Endodermal cell (in vitro differentiated cells): ENCODE measurements around the gene LYRM4. TPM values are rescaled to one million over a fixed set of nuclear protein-coding genes. Genes with fewer than 3 reads are reported as not detected.

ENCODE experiments used
- DNase-seq: peaks from one replicate; pipeline ENCODE4 v3.0.0-alpha.2; 2017
- H3K27ac ChIP-seq: 2 replicates; pipeline ENCODE4 v1.5.1; 2013; ENCODE audit warnings: mild to moderate bottlenecking, low read depth, low read length, moderate library complexity
- H3K27me3 ChIP-seq: 2 replicates; pipeline ENCODE4 v1.6.1; 2013; ENCODE audit warnings: mild to moderate bottlenecking, low read length, moderate library complexity; ENCODE audit not compliant: insufficient read depth, control insufficient read depth, poor library complexity, severe bottlenecking
- H3K36me3 ChIP-seq: 2 replicates; pipeline ENCODE4 v1.7.0; 2013; ENCODE audit warnings: mild to moderate bottlenecking, low read length, moderate library complexity; ENCODE audit not compliant: control insufficient read depth, insufficient read depth
- H3K4me1 ChIP-seq: one replicate; pipeline ENCODE4 v1.7.0; 2013; ENCODE audit warnings: low read length; ENCODE audit not compliant: control insufficient read depth, insufficient read depth
- H3K4me3 ChIP-seq: 2 replicates; pipeline ENCODE4 v1.5.1; 2013; ENCODE audit warnings: mild to moderate bottlenecking, low read length, moderate library complexity
- H3K9ac ChIP-seq: 2 replicates; pipeline ENCODE4 v1.6.1; 2013; ENCODE audit warnings: mild to moderate bottlenecking, low read length, moderate library complexity; ENCODE audit not compliant: poor library complexity, severe bottlenecking; ENCODE audit errors: extremely low read depth
- H3K9me3 ChIP-seq: 2 replicates; pipeline ENCODE4 v1.6.1; 2013; ENCODE audit warnings: mild to moderate bottlenecking, low read length, moderate library complexity; ENCODE audit not compliant: control insufficient read depth
- H3K27ac Mint-ChIP-seq: 2 replicates; pipeline ENCODE4 v1.8.0; 2020; ENCODE audit warnings: mixed read lengths
- H3K27me3 Mint-ChIP-seq: 2 replicates; pipeline ENCODE4 v1.8.0; 2021; ENCODE audit warnings: mild to moderate bottlenecking, mixed read lengths; ENCODE audit not compliant: insufficient read depth
- H3K36me3 Mint-ChIP-seq: 2 replicates; pipeline ENCODE4 v1.8.0; 2020; ENCODE audit warnings: low read depth, mixed read lengths
- H3K4me1 Mint-ChIP-seq: 2 replicates; pipeline ENCODE4 v1.8.0; 2020; ENCODE audit warnings: mixed read lengths
- H3K4me3 Mint-ChIP-seq: 2 replicates; pipeline ENCODE4 v1.8.0; 2020; ENCODE audit warnings: mild to moderate bottlenecking, moderate library complexity, mixed read lengths
- H3K9me3 Mint-ChIP-seq: 2 replicates; pipeline ENCODE4 v1.8.0; 2020; ENCODE audit warnings: mild to moderate bottlenecking, mixed read lengths
- WGBS, 2 experiments: methylation state at CpG; one replicate each; pipeline versions ENCODE4 v1.1.5 to v1.1.7; 2013; ENCODE audit warnings: missing lambda C conversion rate in 2 of 2, mixed read lengths in 1 of 2; ENCODE audit not compliant: insufficient coverage in 1 of 2, insufficient read length in 1 of 2; 5-methylcytosine and 5-hydroxymethylcytosine counted together
- total RNA-seq, 2 donors: library from RNA; stranded (reverse); fragmentation: NEBNext Ultra II Directional in 1 of 2; extraction: Animal tissue kit (Norgen Biotek cat#: 25700) in 1 of 2; gene quantifications; 2 replicates in 1 of 2; 3 replicates in 1 of 2; pipeline ENCODE4 v1.2.1, GENCODE V29; 2021
- TF ChIP-seq, protein P1 (sequence below): fragments of 200-600 bp; sonication (generic); conservative IDR thresholded peaks from 2 replicates; pipeline ENCODE4 v1.5.0; 2021; ENCODE audit warnings: antibody characterized with exemption, mild to moderate bottlenecking

LYRM4 gene
- total RNA-seq, 2 donors from 2014 or later = 32.1 to 44.3 TPM

DNA sequence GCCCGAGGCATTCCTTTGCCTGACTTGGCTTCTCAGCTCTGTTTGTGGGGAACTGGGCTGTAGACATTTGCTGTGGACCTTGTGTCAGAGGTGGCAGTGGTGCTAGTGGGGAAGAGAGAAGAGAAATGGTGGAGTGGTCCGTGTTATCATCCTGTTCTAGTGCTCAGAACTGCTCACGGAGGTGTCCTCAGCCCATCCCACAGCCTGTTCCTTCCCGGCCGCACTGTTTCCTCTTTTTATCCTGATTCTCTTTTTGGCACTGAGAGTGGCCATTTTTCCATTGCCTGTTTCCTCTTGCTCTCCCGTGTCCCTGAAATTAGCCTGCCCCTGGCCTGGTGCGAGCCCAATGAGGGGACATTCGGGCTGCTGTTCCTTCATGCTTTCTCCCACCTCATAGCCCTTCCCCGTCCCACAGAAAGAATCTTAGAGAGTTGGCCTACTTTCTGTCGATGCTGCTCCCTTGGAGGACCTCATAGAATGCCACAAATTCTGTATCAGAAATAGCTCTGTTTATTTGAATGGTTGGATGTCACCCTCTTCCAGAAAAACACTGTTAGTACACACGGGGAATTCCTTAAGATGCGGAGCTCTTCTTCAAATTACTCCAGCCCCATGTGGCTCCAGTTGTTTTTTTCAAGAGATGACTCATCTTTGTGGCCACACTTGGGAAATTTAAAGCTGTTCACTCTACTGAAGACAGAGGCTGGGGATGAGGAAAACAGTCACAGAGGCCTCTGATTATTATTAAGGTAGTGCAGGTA is 26.6 kb upstream of the LYRM4 start:
- 88 to 96% methylated on average over 6 to 12 of the region's 12 CpGs for WGBS, 2 experiments
- H3K9me3 Mint-ChIP-seq = no peaks in the 10 kb centered on the region
- no peaks in the 10 kb centered on the region for H3K27me3 ChIP-seq
- no peak overlapping the region for H3K4me3 Mint-ChIP-seq
- H3K27ac Mint-ChIP-seq = peak overlapping the region; percentile 18
- H3K9ac ChIP-seq = no peak overlapping the region
- no peak for DNase-seq
- no peaks in the 10 kb centered on the region for H3K9me3 ChIP-seq
- peaks cover 13% of the 10 kb centered on the region for H3K4me1 Mint-ChIP-seq
- TF ChIP-seq, protein P1, sequence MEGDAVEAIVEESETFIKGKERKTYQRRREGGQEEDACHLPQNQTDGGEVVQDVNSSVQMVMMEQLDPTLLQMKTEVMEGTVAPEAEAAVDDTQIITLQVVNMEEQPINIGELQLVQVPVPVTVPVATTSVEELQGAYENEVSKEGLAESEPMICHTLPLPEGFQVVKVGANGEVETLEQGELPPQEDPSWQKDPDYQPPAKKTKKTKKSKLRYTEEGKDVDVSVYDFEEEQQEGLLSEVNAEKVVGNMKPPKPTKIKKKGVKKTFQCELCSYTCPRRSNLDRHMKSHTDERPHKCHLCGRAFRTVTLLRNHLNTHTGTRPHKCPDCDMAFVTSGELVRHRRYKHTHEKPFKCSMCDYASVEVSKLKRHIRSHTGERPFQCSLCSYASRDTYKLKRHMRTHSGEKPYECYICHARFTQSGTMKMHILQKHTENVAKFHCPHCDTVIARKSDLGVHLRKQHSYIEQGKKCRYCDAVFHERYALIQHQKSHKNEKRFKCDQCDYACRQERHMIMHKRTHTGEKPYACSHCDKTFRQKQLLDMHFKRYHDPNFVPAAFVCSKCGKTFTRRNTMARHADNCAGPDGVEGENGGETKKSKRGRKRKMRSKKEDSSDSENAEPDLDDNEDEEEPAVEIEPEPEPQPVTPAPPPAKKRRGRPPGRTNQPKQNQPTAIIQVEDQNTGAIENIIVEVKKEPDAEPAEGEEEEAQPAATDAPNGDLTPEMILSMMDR = no peak
- H3K36me3 Mint-ChIP-seq = no peaks in the 10 kb centered on the region
- no peak overlapping the region for H3K4me3 ChIP-seq
- peaks cover 2% of the 10 kb centered on the region for H3K4me1 ChIP-seq
- no peaks in the 10 kb centered on the region for H3K27me3 Mint-ChIP-seq
- H3K27ac ChIP-seq = no peak overlapping the region
- no peaks in the 10 kb centered on the region for H3K36me3 ChIP-seq

DNA sequence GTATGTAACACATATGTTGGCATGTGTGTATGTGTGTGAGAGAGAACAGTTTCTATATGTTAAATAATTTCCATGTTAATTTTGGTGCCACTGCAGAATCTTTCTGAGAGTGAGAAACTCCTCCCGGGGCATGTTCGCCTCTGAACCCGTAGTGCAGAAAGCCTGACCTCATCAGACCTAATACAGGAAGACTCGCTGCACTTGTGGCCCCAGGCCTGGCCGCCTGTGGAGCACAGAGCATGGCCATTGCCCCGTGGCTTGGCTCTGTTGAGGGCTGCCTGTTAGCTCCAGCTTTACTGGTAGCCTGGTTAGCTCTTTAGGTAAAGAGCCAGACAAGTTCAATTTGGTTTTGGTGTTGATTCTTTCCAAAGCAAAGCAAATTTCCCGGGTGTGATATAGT is 26.0 kb upstream of the LYRM4 start:
- no peaks in the 10 kb centered on the region for H3K36me3 Mint-ChIP-seq
- no peaks in the 10 kb centered on the region for H3K9me3 ChIP-seq
- no peaks in the 10 kb centered on the region for H3K27me3 Mint-ChIP-seq
- DNase-seq = no peak
- peaks cover 2% of the 10 kb centered on the region for H3K4me1 ChIP-seq
- no peak overlapping the region for H3K9ac ChIP-seq
- TF ChIP-seq, protein P1 = no peak
- no peaks in the 10 kb centered on the region for H3K9me3 Mint-ChIP-seq
- 93 to 100% methylated on average over 2 to 7 of the region's 7 CpGs for WGBS, 2 experiments
- H3K4me3 ChIP-seq = no peak overlapping the region
- no peak overlapping the region for H3K27ac ChIP-seq
- H3K27ac Mint-ChIP-seq = peak overlapping the region; percentile 18
- H3K4me1 Mint-ChIP-seq = peaks cover 18% of the 10 kb centered on the region
- H3K36me3 ChIP-seq = no peaks in the 10 kb centered on the region
- H3K4me3 Mint-ChIP-seq = no peak overlapping the region
- no peaks in the 10 kb centered on the region for H3K27me3 ChIP-seq

DNA sequence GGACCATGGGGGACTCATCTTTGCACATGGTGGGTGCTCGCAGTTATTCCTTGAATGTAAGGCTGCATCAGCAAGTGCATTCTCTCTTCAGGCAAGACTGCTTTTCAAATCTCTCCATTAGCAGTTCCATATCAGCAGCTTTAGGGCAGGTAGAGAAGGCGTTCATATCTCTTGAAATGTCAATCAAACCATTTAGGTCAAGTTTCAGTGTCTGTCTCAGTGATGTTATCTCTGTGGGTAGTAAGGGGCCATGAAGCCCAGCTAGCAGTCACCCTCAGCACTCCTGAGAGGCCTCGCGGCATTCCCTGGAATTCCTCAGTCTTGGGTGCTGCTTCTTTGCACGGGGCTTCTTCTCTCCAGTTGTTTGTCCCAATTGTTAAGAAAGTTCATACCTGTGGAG is 24.8 kb upstream of the LYRM4 start:
- no peak overlapping the region for H3K27ac Mint-ChIP-seq
- TF ChIP-seq, protein P1 = no peak

More for the DNA sequence above, 24.8 kb upstream of the LYRM4 start:
- no peak overlapping the region for H3K27ac ChIP-seq
- Mint-ChIP-seq H3K36me3 (no peaks in the 10 kb centered on the region), H3K27me3 (no peaks in the 10 kb centered on the region), H3K9me3 (no peaks in the 10 kb centered on the region), H3K4me3 (no peak overlapping the region), H3K4me1 (peaks cover 19% of the 10 kb centered on the region)
- no peaks in the 10 kb centered on the region for H3K27me3 ChIP-seq
- peaks cover 2% of the 10 kb centered on the region for H3K4me1 ChIP-seq
- no peaks in the 10 kb centered on the region for H3K9me3 ChIP-seq
- DNase-seq = no peak
- no peak overlapping the region for H3K4me3 ChIP-seq
- no peaks in the 10 kb centered on the region for H3K36me3 ChIP-seq
- H3K9ac ChIP-seq = no peak overlapping the region
- 95 to 97% methylated on average over 4 to 5 of the region's 5 CpGs for WGBS, 2 experiments
